Heart left ventricle (tissue), 16 donors: ENCODE data around the gene PRLH. TPM values are rescaled to one million over a fixed set of nuclear protein-coding genes. Genes with fewer than 3 reads are reported as not detected.
A peak's percentile ranks its signal among the peaks of the same experiment; 100 is the strongest.

Experiments used
- ATAC-seq, 4 donors: fragments of 200-7000 bp; cut with Tn5 transposase; one replicate each; pipeline ENCODE4 v1.9.1; 2020 to 2022; ENCODE audit warnings: moderate library complexity in 4 of 4, mild to moderate bottlenecking in 3 of 4, moderate number of reproducible peaks in 1 of 4
- DNase-seq, 5 donors: peaks; one replicate each; pipeline ENCODE4 v3.0.0-alpha.2; 2020
- H3K27ac ChIP-seq, 12 donors: fragments of 200-600 bp; sonication (generic) in 4 of 12; one replicate each; pipeline versions ENCODE4 v1.5.0 to v1.8.0; 2016 to 2022; ENCODE audit warnings: mild to moderate bottlenecking in 2 of 12
- H3K27me3 ChIP-seq, 9 donors: fragments of 200-600 bp; sonication (generic) in 2 of 9; one replicate each; pipeline versions ENCODE4 v1.5.1 to v1.8.0; 2016 to 2022; ENCODE audit warnings: mild to moderate bottlenecking in 3 of 9
- H3K36me3 ChIP-seq, 9 donors: fragments of 200-600 bp; sonication (generic) in 2 of 9; one replicate each; pipeline versions ENCODE4 v1.5.0 to v1.8.0; 2018 to 2022; ENCODE audit warnings: mild to moderate bottlenecking in 2 of 9
- H3K4me1 ChIP-seq, 12 donors: fragments of 200-600 bp; sonication (generic) in 4 of 12; one replicate each; pipeline versions ENCODE4 v1.5.0 to v1.8.0; 2016 to 2022; ENCODE audit warnings: mild to moderate bottlenecking in 3 of 12
- H3K4me3 ChIP-seq, 12 donors: fragments of 200-600 bp; sonication (generic) in 4 of 12; one replicate each; pipeline versions ENCODE4 v1.5.0 to v1.8.0; 2017 to 2022; ENCODE audit warnings: mild to moderate bottlenecking in 9 of 12, moderate library complexity in 4 of 12
- H3K9me3 ChIP-seq, 12 donors: fragments of 200-600 bp; sonication (generic) in 4 of 12; one replicate each; pipeline versions ENCODE4 v1.5.0 to v1.8.0; 2016 to 2022; ENCODE audit warnings: mild to moderate bottlenecking in 1 of 12
- CTCF ChIP-seq, 12 donors: fragments of 200-600 bp; sonication (generic) in 4 of 12; IDR thresholded peaks; one replicate each; pipeline versions ENCODE4 v1.5.0 to v1.8.0; 2018 to 2022; ENCODE audit warnings: antibody characterized with exemption in 12 of 12, mild to moderate bottlenecking in 5 of 12
- POLR2A ChIP-seq, 2 donors: fragments of 450-650 bp; IDR thresholded peaks; one replicate each; pipeline ENCODE4 v1.6.1; 2017; ENCODE audit warnings: antibody characterized with exemption in 2 of 2, mild to moderate bottlenecking in 2 of 2, moderate library complexity in 2 of 2
- WGBS, 4 donors: extraction: QIAGEN DNeasy Blood & Tissue Kit in 2 of 4; methylation state at CpG; one replicate each; pipeline versions ENCODE4 v1.1.5 to v1.1.7; 2013 to 2018; 5-methylcytosine and 5-hydroxymethylcytosine counted together
- intact Hi-C, 10 donors: fragments of 100-400 bp; cut with DNase I; formaldehyde crosslinking; loops; one replicate each; pipeline versions ENCODE4 v1.11.1 to v1.14.2; 2022
- polyA plus RNA-seq, 2 donors: library from polyadenylated mRNA; stranded (reverse); fragments of 200-250 nt; gene quantifications; one replicate each; pipeline ENCODE4 v1.2.3, GENCODE V29; 2013
- total RNA-seq, 9 donors: library from RNA; depleted of rRNA in 2 of 9; stranded (reverse); fragments of >200 nt in 2 of 9; fragmentation: NEBNext Ultra II Directional in 3 of 9; extraction: Animal tissue kit (Norgen Biotek cat#: 25700) in 3 of 9; gene quantifications; one replicate each; pipeline versions ENCODE4 v1.1.0 to v1.2.4, GENCODE V29; 2016 to 2023
- donor health status: ischemic (EF 13 %, LVEDD 7.1; RV severe dilation, severe dysfunction).
- donor health status: healthy with polysubstance abuse.
- donor health status: DM: no; HTN: yes; CAD: no.
- donor health status: DM: no; HTN: no; CAD: no.
- donor health status: ischemic (EF 25% LVEDD 6.9; RV normal size, moderate dysfunction).
- donor health status: ischemic (EF 25% LVEDD 5.7; RV mildly dilated, moderate dysfunction).
- donor health status: healthy.
- donor health status: DM: yes; HTN: yes; CAD: no.
- donor health status: ischemic (EF 35%, LVEDD 5.7; RV mildly dilated, moderate dysfunction).
- donor health status: nonischemic (EF 11% LVEDD 7.7; RV severe dilation, severe dysfunction).
- donor health status: DM: yes; HTN: yes; CAD: no.
- donor health status: PGD.
- donor health status: ischemic (EF 29% LVEDD 5.4; RV normal size, mild dysfunction).
- donor health status: nonischemic (EF 23%, LVEDD 6.1; RV moderate dilation, normal function).

The PRLH gene
- total and polyA plus RNA-seq, 11 donors, result not detected

- DNase-seq, result peak; percentile 82 to 92 (median 83)
- intact Hi-C loops, result loop anchor here (1.0 to 5.0 kb wide), 8 partner anchors 80 to 165 kb away; no protein-coding TSS in a partner anchor
- H3K36me3 ChIP-seq, result no peaks in the 10 kb centered on the region
- TF ChIP-seq POLR2A (IDR thresholded peaks at IDR 0.05) (no peak), CTCF (IDR thresholded peaks at IDR 0.05) (peak; percentile 19 to 83 (median 62))
- peak overlapping the region in 5 of 12 donors; percentile 10 to 40 (median 29) for H3K4me3 ChIP-seq
- peak; percentile 89 to 94 (median 92) for ATAC-seq
- 7 to 14% (median 10%) methylated on average over 14 to 25 of the region's 25 CpGs for WGBS, 4 donors
- H3K27me3 ChIP-seq, result no peaks in the 10 kb centered on the region
- H3K4me1 ChIP-seq, result peaks cover 0 to 27% (median 17%) of the 10 kb centered on the region in 12 donors
- peak overlapping the region; percentile 19 to 89 (median 84) for H3K27ac ChIP-seq
- no peaks in the 10 kb centered on the region for H3K9me3 ChIP-seq
Measured at GRCh38 chr2:237581751-237582746, 15.7 kb downstream of the PRLH start.

- 82 to 89% (median 87%) methylated on average over 13 to 19 of the region's 19 CpGs for WGBS, 4 donors
- peaks cover 0 to 27% (median 17%) of the 10 kb centered on the region in 12 donors for H3K4me1 ChIP-seq
- peak overlapping the region in 1 of 12 donors; percentile 16 for H3K27ac ChIP-seq
- no peaks in the 10 kb centered on the region for H3K36me3 ChIP-seq
- intact Hi-C loops, result loop anchor here in 7 of 10 donors (2.0 to 5.0 kb wide), 7 partner anchors 79 to 164 kb away; no protein-coding TSS in a partner anchor
- TF ChIP-seq CTCF (IDR thresholded peaks at IDR 0.05), result no peak
- TF ChIP-seq POLR2A (IDR thresholded peaks at IDR 0.05), result no peak
- H3K27me3 ChIP-seq, result no peaks in the 10 kb centered on the region
- no peak overlapping the region for H3K4me3 ChIP-seq
- peak in 1 of 5 donors; percentile 33 for DNase-seq
- no peaks in the 10 kb centered on the region for H3K9me3 ChIP-seq
- ATAC-seq, result no peak
Measured at GRCh38 chr2:237583385-237584295, 17.3 kb downstream of the PRLH start.

GRCh38 chr2:237585590-237586221 is 19.3 kb downstream of the PRLH start:
- H3K27ac ChIP-seq, result no peak overlapping the region
- DNase-seq, result peak in 1 of 5 donors; percentile 37
- peaks cover 0 to 2% (median 0%) of the 10 kb centered on the region in 9 donors for H3K27me3 ChIP-seq
- H3K9me3 ChIP-seq, result no peaks in the 10 kb centered on the region
- peaks cover 0 to 32% (median 22%) of the 10 kb centered on the region in 12 donors for H3K4me1 ChIP-seq
- intact Hi-C loops, result loop anchor here in 1 of 10 donors (5.0 kb wide), 1 partner anchor 167 kb away; no protein-coding TSS in a partner anchor
- no peak overlapping the region for H3K4me3 ChIP-seq
- H3K36me3 ChIP-seq, result no peaks in the 10 kb centered on the region
- ATAC-seq, result no peak
- 81 to 89% (median 89%) methylated on average over 12 to 15 of the region's 15 CpGs for WGBS, 4 donors
- TF ChIP-seq POLR2A (IDR thresholded peaks at IDR 0.05) (no peak), CTCF (IDR thresholded peaks at IDR 0.05) (no peak)
